Esophagus muscularis mucosa (tissue), 4 donors: Measurements from ENCODE around the gene BACE1. TPM values are rescaled to one million over a fixed set of nuclear protein-coding genes. Genes with fewer than 3 reads are reported as not detected.

Source experiments
- DNase-seq: peaks from one replicate; pipeline ENCODE4 v3.0.0-alpha.2; 2017; ENCODE audit errors: extremely low spot score
- H3K27ac ChIP-seq, 4 donors: fragments of 200-600 bp; sonication (generic); replicated peaks in 1 of 4; 1 replicate in 3 of 4; 2 replicates in 1 of 4; pipeline ENCODE4 v1.5.1; 2016 to 2019; ENCODE audit warnings: mild to moderate bottlenecking in 1 of 4
- H3K27me3 ChIP-seq, 4 donors: fragments of 200-600 bp; sonication (generic); one replicate each; pipeline versions ENCODE4 v1.5.1 to v1.6.0; 2016 to 2019
- H3K36me3 ChIP-seq, 4 donors: fragments of 200-600 bp; sonication (generic); one replicate each; pipeline ENCODE4 v1.5.1; 2016 to 2019
- H3K4me1 ChIP-seq, 4 donors: fragments of 200-600 bp; sonication (generic); one replicate each; pipeline ENCODE4 v1.5.1; 2016 to 2019
- H3K4me3 ChIP-seq, 4 donors: fragments of 200-600 bp; sonication (generic); 1 replicate in 2 of 4; 2 replicates in 2 of 4; pipeline ENCODE4 v1.5.1; 2016 to 2019; ENCODE audit warnings: mild to moderate bottlenecking in 4 of 4, moderate library complexity in 1 of 4
- H3K9me3 ChIP-seq, 4 donors: fragments of 200-600 bp; sonication (generic); 1 replicate in 3 of 4; 2 replicates in 1 of 4; pipeline ENCODE4 v1.5.1; 2016 to 2019
- CTCF ChIP-seq, 3 experiments: fragments of 200-600 bp in 2 of 3; fragments of 450-650 bp in 1 of 3; sonication (generic) in 2 of 3; IDR thresholded peaks; one replicate each; pipeline ENCODE4 v1.5.1; 2017 to 2019; ENCODE audit warnings: antibody characterized with exemption in 3 of 3, mild to moderate bottlenecking in 2 of 3, moderate library complexity in 1 of 3
- EP300 ChIP-seq: sonication (generic); formaldehyde crosslinking; IDR thresholded peaks from one replicate; pipeline ENCODE4 v1.6.1; 2017; ENCODE audit warnings: antibody characterized with exemption
- POLR2A ChIP-seq: fragments of 450-650 bp; IDR thresholded peaks from one replicate; pipeline ENCODE4 v1.6.1; 2017; ENCODE audit warnings: antibody characterized with exemption, moderate library complexity, mild to moderate bottlenecking, low read depth
- POLR2AphosphoS5 ChIP-seq, 2 donors: sonication (generic); formaldehyde crosslinking; IDR thresholded peaks; one replicate each; pipeline ENCODE4 v1.6.1; 2017; ENCODE audit warnings: antibody characterized with exemption in 2 of 2
- WGBS: methylation state at CpG from one replicate; pipeline ENCODE4 v1.1.5; 2018; 5-methylcytosine and 5-hydroxymethylcytosine counted together
- intact Hi-C: fragments of 100-400 bp; cut with DNase I; formaldehyde crosslinking; loops from one replicate; pipeline ENCODE4 v1.15.1; 2023
- total RNA-seq, 4 donors: library from RNA; depleted of rRNA; stranded (reverse); fragments of >200 nt; gene quantifications; one replicate each; pipeline versions ENCODE4 v1.1.0 to v1.2.1, GENCODE V29; 2016

BACE1 gene
- total RNA-seq, 4 donors from 2014 or later = 20.8 to 37.7 (median 23.9) TPM

GRCh38 chr11:117302228-117302627 lies 13.8 kb downstream of the BACE1 start:
- H3K27me3 ChIP-seq = no peaks in the 10 kb centered on the region
- 96% methylated on average over 6 of the region's 7 CpGs for WGBS
- no peak for DNase-seq

GRCh38 chr11:117300773-117301172 lies 15.3 kb downstream of the BACE1 start:
- Histone ChIP-seq H3K4me1 (peaks cover 18 to 23% (median 20%) of the 10 kb centered on the region in 4 donors), H3K27ac (no peak overlapping the region), H3K4me3 (peak overlapping the region in 3 of 4 donors; percentile 24 to 32 (median 29)), H3K36me3 (peaks cover 0 to 9% (median 2%) of the 10 kb centered on the region in 4 donors), H3K27me3 (no peaks in the 10 kb centered on the region), H3K9me3 (no peaks in the 10 kb centered on the region)
- no peak for TF ChIP-seq POLR2A
- no peak for TF ChIP-seq CTCF (IDR thresholded peaks at IDR 0.05)
- no peak for TF ChIP-seq POLR2AphosphoS5 (IDR thresholded peaks at IDR 0.05)
- TF ChIP-seq EP300 = no peak
- intact Hi-C loops = no loop called here
- DNase-seq = no peak
- 63% methylated on average over 5 of the region's 5 CpGs for WGBS

More at GRCh38 chr11:117302228-117302627, 13.8 kb downstream of the BACE1 start:
- Histone ChIP-seq H3K36me3 (peaks cover 0 to 8% (median 2%) of the 10 kb centered on the region in 4 donors), H3K4me1 (peaks cover 18 to 23% (median 20%) of the 10 kb centered on the region in 4 donors), H3K27ac (no peak overlapping the region), H3K4me3 (no peak overlapping the region), H3K9me3 (no peaks in the 10 kb centered on the region)
- intact Hi-C loops = no loop called here
- TF ChIP-seq CTCF (IDR thresholded peaks at IDR 0.05) = no peak
- no peak for TF ChIP-seq POLR2A
- TF ChIP-seq POLR2AphosphoS5 (IDR thresholded peaks at IDR 0.05) = no peak
- no peak for TF ChIP-seq EP300

- Histone ChIP-seq H3K27me3 (no peaks in the 10 kb centered on the region), H3K4me1 (peaks cover 18 to 23% (median 20%) of the 10 kb centered on the region in 4 donors), H3K9me3 (no peaks in the 10 kb centered on the region), H3K4me3 (peak overlapping the region; percentile 24 to 34 (median 30)), H3K36me3 (peaks cover 0 to 14% (median 3%) of the 10 kb centered on the region in 4 donors), H3K27ac (no peak overlapping the region)
- intact Hi-C loops = no loop called here
- no peak for DNase-seq
- TF ChIP-seq POLR2A = no peak
- TF ChIP-seq CTCF (IDR thresholded peaks at IDR 0.05) = no peak
- no peak for TF ChIP-seq EP300
- TF ChIP-seq POLR2AphosphoS5 (IDR thresholded peaks at IDR 0.05) = no peak
- under 1% methylated on average over 9 of the region's 17 CpGs for WGBS
Observed at GRCh38 chr11:117300283-117300663, 15.8 kb downstream of the BACE1 start.

GRCh38 chr11:117299351-117300282 lies 16.4 kb downstream of the BACE1 start:
- intact Hi-C loops = no loop called here
- peaks cover 18 to 23% (median 20%) of the 10 kb centered on the region in 4 donors for H3K4me1 ChIP-seq
- no peak for DNase-seq
- WGBS = 60% methylated on average over 12 of the region's 12 CpGs
- H3K9me3 ChIP-seq = no peaks in the 10 kb centered on the region
- TF ChIP-seq EP300 = no peak
- peak overlapping the region; percentile 24 to 34 (median 30) for H3K4me3 ChIP-seq
- no peaks in the 10 kb centered on the region for H3K27me3 ChIP-seq
- no peak overlapping the region for H3K27ac ChIP-seq
- H3K36me3 ChIP-seq = peaks cover 0 to 20% (median 7%) of the 10 kb centered on the region in 4 donors

- no peak for DNase-seq
- Histone ChIP-seq H3K36me3 (peaks cover 0 to 35% (median 18%) of the 10 kb centered on the region in 4 donors), H3K9me3 (no peaks in the 10 kb centered on the region), H3K4me3 (no peak overlapping the region), H3K4me1 (peaks cover 18 to 23% (median 20%) of the 10 kb centered on the region in 4 donors), H3K27ac (no peak overlapping the region), H3K27me3 (no peaks in the 10 kb centered on the region)
- 93% methylated on average over 8 of the region's 8 CpGs for WGBS
- intact Hi-C loops = no loop called here
- TF ChIP-seq EP300 (no peak), POLR2AphosphoS5 (IDR thresholded peaks at IDR 0.05) (no peak), CTCF (IDR thresholded peaks at IDR 0.05) (no peak), POLR2A (no peak)
Observed at GRCh38 chr11:117298195-117298594, 17.9 kb downstream of the BACE1 start.
